ENCODE results near the gene SLK.

- TF ChIP-seq, protein P1, sequence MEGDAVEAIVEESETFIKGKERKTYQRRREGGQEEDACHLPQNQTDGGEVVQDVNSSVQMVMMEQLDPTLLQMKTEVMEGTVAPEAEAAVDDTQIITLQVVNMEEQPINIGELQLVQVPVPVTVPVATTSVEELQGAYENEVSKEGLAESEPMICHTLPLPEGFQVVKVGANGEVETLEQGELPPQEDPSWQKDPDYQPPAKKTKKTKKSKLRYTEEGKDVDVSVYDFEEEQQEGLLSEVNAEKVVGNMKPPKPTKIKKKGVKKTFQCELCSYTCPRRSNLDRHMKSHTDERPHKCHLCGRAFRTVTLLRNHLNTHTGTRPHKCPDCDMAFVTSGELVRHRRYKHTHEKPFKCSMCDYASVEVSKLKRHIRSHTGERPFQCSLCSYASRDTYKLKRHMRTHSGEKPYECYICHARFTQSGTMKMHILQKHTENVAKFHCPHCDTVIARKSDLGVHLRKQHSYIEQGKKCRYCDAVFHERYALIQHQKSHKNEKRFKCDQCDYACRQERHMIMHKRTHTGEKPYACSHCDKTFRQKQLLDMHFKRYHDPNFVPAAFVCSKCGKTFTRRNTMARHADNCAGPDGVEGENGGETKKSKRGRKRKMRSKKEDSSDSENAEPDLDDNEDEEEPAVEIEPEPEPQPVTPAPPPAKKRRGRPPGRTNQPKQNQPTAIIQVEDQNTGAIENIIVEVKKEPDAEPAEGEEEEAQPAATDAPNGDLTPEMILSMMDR (IDR thresholded peaks at IDR 0.05; ENCODE audit: insufficient read depth, low read length, poor library complexity, severe bottlenecking) = no peak
- no peak for TF ChIP-seq EZH2phosphoT487 (conservative IDR thresholded peaks at IDR 0.05; ENCODE audit: low read length)
Measured at GRCh38 chr10:104040862-104041789, 74.2 kb downstream of the SLK start.
